C4-2B (cell line): ENCODE results near the gene CDKAL1.
"Not testable (repeated sequence)": the region's sequence is repeated elsewhere in the genome, so short reads cannot be mapped to it uniquely, and the experiment has no call there.

Experiments
- H3K27ac ChIP-seq: fragments of 450-650 bp; 2 replicates; pipeline ENCODE4 v1.5.1; 2017
- CTCF ChIP-seq: fragments of 450-650 bp; conservative IDR thresholded peaks from 2 replicates; pipeline ENCODE4 v1.5.1; 2017; ENCODE audit warnings: mild to moderate bottlenecking
- ZFX ChIP-seq: fragments of 450-650 bp; IDR thresholded peaks from 2 replicates; pipeline ENCODE4 v1.6.1; 2017

CDKAL1 gene

GRCh38 chr6:20741490-20741889 lies 207.2 kb downstream of the CDKAL1 start:
- H3K27ac ChIP-seq = no peak overlapping the region
- TF ChIP-seq CTCF (no peak), ZFX (no peak)

GRCh38 chr6:20744911-20745557 lies 210.8 kb downstream of the CDKAL1 start:
- H3K27ac ChIP-seq = no peak overlapping the region
- TF ChIP-seq ZFX (no peak), CTCF (no peak)

- H3K27ac ChIP-seq = no peak overlapping the region
- no peak for TF ChIP-seq ZFX
- no peak for TF ChIP-seq CTCF
Measured at GRCh38 chr6:20746024-20746423, 211.8 kb downstream of the CDKAL1 start.

- H3K27ac ChIP-seq = no peak overlapping the region
- TF ChIP-seq CTCF (no peak), ZFX (no peak)
Measured at GRCh38 chr6:20746805-20747558, 212.7 kb downstream of the CDKAL1 start.

- TF ChIP-seq CTCF = no peak
- TF ChIP-seq ZFX = no peak
- no peak overlapping the region for H3K27ac ChIP-seq
Measured at GRCh38 chr6:20747991-20748390, 213.7 kb downstream of the CDKAL1 start.

- no peak overlapping the region for H3K27ac ChIP-seq
- no peak for TF ChIP-seq ZFX
- no peak for TF ChIP-seq CTCF
Measured at GRCh38 chr6:20751293-20751935, 217.2 kb downstream of the CDKAL1 start.

GRCh38 chr6:20755631-20756030 lies 221.4 kb downstream of the CDKAL1 start:
- TF ChIP-seq CTCF (no peak), ZFX (no peak)
- H3K27ac ChIP-seq = no peak overlapping the region

- H3K27ac ChIP-seq = not testable (repeated sequence)
Measured at GRCh38 chr6:20756584-20757147, 222.4 kb downstream of the CDKAL1 start.
